Spleen (tissue), 11 donors: ENCODE measurements around the gene KLHL30. TPM values are rescaled to one million over a fixed set of nuclear protein-coding genes. Genes with fewer than 3 reads are reported as not detected.

Experiments
- DNase-seq: peaks from one replicate; pipeline ENCODE4 v3.0.0-alpha.2; 2020
- H3K27ac ChIP-seq, 8 donors: fragments of 200-600 bp; sonication (generic) in 7 of 8; 1 replicate in 4 of 8; 2 replicates in 4 of 8; pipeline versions ENCODE4 v1.5.0 to v1.8.0; 2016 to 2021; ENCODE audit warnings: inconsistent platforms in 4 of 8, mild to moderate bottlenecking in 4 of 8, moderate library complexity in 1 of 8
- H3K27me3 ChIP-seq, 7 donors: fragments of 200-600 bp; sonication (generic) in 6 of 7; replicated peaks in 1 of 7; 1 replicate in 4 of 7; 2 replicates in 3 of 7; pipeline versions ENCODE4 v1.5.0 to v1.8.0; 2016 to 2021; ENCODE audit warnings: inconsistent platforms in 3 of 7, mild to moderate bottlenecking in 1 of 7
- H3K36me3 ChIP-seq, 6 donors: fragments of 200-600 bp; sonication (generic) in 5 of 6; 1 replicate in 4 of 6; 2 replicates in 2 of 6; pipeline versions ENCODE4 v1.5.0 to v1.8.0; 2016 to 2021; ENCODE audit warnings: inconsistent platforms in 2 of 6
- H3K4me1 ChIP-seq, 6 donors: fragments of 200-600 bp; sonication (generic) in 5 of 6; 1 replicate in 3 of 6; 2 replicates in 3 of 6; pipeline versions ENCODE4 v1.5.0 to v1.8.0; 2016 to 2021; ENCODE audit warnings: inconsistent platforms in 3 of 6
- H3K4me3 ChIP-seq, 8 donors: fragments of 200-600 bp; sonication (generic) in 7 of 8; 1 replicate in 4 of 8; 2 replicates in 4 of 8; pipeline versions ENCODE4 v1.5.0 to v1.8.0; 2016 to 2021; ENCODE audit warnings: inconsistent platforms in 4 of 8, mild to moderate bottlenecking in 4 of 8, moderate library complexity in 2 of 8
- H3K9me3 ChIP-seq, 8 donors: fragments of 200-600 bp; sonication (generic) in 7 of 8; 1 replicate in 4 of 8; 2 replicates in 4 of 8; pipeline versions ENCODE4 v1.5.0 to v1.8.0; 2016 to 2021; ENCODE audit warnings: inconsistent platforms in 4 of 8
- POLR2A ChIP-seq, 3 donors: fragments of 450-650 bp; IDR thresholded peaks; one replicate each; pipeline ENCODE4 v1.5.1; 2017; ENCODE audit warnings: antibody characterized with exemption in 3 of 3, mild to moderate bottlenecking in 1 of 3
- POLR2AphosphoS5 ChIP-seq, 3 donors: sonication (generic); formaldehyde crosslinking; IDR thresholded peaks; one replicate each; pipeline ENCODE4 v1.5.1; 2017; ENCODE audit warnings: antibody characterized with exemption in 3 of 3
- WGBS, 5 donors: extraction: QIAGEN DNeasy Blood & Tissue Kit in 3 of 5; methylation state at CpG; one replicate each; pipeline versions ENCODE4 v1.1.5 to v1.1.7; 2013 to 2018; 5-methylcytosine and 5-hydroxymethylcytosine counted together
- intact Hi-C: fragments of 100-400 bp; cut with DNase I; formaldehyde crosslinking; loops from one replicate; pipeline ENCODE4 v1.15.0; 2023; ENCODE audit warnings: low total_unique reads
- polyA plus RNA-seq, 3 donors: library from polyadenylated mRNA; stranded (reverse); fragments of 200-250 nt; gene quantifications; one replicate each; pipeline ENCODE4 v1.2.1, GENCODE V29; 2013
- total RNA-seq, 7 donors: library from RNA; depleted of rRNA in 3 of 7; stranded (reverse); fragments of >200 nt in 3 of 7; fragmentation: NEBNext Ultra II Directional in 4 of 7; extraction: Animal tissue kit (Norgen Biotek cat#: 25700) in 4 of 7; gene quantifications; one replicate each; pipeline versions ENCODE4 v1.1.0 to v1.2.1, GENCODE V29; 2016 to 2021
- TF ChIP-seq, protein P1 (sequence below), 11 experiments: fragments of 200-600 bp in 7 of 11; fragments of 450-650 bp in 4 of 11; sonication (generic) in 4 of 11; IDR thresholded peaks in 8 of 11; conservative IDR thresholded peaks in 3 of 11; 1 replicate in 7 of 11; 2 replicates in 4 of 11; pipeline versions ENCODE4 v1.4.0 to v1.8.0; 2016 to 2021; ENCODE audit warnings: antibody characterized with exemption in 11 of 11, inconsistent platforms in 4 of 11, mild to moderate bottlenecking in 1 of 11
- donor health status: healthy with polysubstance abuse.
- donor health status: DM: no; HTN: no; CAD: no; lungs with moderate emphysema.
- donor health status: DM: no; HTN: no; CAD: no.
- donor health status: Bipolar disorder and iron deficiency.
- donor health status: healthy.
- donor health status: DM: no; HTN: no; CAD: no.
- donor health status: DM: yes; HTN: yes; CAD: no.

KLHL30 gene
- total and polyA plus RNA-seq, 10 donors = 0.09 to 0.85 (median 0.23) TPM; not detected in 2

DNA sequence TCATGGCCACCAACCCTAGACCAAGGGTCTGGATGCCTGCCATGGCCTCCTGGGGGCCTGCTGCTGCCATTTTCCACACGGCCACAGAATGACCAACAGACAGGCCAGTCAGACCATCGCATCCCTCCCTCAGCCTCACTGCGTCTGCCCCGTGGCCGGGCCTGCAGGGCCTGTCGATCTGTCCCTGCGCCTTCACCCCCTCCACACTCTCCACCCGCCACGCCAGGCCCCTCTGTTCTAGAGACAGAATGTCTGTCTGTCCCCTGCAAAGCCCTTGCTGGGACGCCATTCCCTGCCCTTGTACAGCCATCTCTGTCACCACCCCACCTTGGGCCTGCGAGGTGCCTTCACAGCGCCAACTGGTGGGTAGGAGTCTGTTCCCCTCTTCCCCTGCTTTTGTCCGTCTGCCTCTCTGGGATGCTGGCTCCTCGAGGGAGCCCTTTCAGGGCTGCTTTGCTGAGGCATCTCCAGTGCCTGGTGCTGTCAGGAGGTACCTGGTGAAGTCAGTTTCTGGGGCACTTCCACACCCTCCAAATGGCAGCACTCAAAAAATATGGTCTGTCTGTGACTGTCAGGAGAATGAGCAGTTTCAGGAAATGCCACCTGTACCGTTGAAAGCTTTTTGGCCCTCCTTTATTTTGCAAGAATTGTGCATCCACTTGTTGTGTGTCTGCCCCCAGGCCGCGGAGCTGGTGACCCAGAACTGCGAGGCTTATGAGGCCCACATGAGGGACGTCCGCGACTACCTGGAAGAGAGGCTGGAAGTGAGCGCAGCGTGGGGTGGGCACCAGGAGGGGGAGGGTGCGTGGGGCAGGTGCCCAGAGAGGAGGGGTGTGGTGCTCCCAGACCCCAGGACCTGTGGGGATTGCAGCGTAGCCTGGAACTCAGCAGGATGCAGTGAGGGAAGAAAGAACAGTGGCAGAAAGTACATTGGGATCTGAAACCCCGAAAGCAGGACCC, 45.0 kb upstream of the KLHL30 start:
- peaks cover 0 to 20% (median 3%) of the 10 kb centered on the region in 6 donors for H3K36me3 ChIP-seq
- no peaks in the 10 kb centered on the region for H3K27me3 ChIP-seq
- TF ChIP-seq POLR2A (IDR thresholded peaks at IDR 0.05) (no peak), POLR2AphosphoS5 (IDR thresholded peaks at IDR 0.05) (no peak)
- TF ChIP-seq, protein P1, sequence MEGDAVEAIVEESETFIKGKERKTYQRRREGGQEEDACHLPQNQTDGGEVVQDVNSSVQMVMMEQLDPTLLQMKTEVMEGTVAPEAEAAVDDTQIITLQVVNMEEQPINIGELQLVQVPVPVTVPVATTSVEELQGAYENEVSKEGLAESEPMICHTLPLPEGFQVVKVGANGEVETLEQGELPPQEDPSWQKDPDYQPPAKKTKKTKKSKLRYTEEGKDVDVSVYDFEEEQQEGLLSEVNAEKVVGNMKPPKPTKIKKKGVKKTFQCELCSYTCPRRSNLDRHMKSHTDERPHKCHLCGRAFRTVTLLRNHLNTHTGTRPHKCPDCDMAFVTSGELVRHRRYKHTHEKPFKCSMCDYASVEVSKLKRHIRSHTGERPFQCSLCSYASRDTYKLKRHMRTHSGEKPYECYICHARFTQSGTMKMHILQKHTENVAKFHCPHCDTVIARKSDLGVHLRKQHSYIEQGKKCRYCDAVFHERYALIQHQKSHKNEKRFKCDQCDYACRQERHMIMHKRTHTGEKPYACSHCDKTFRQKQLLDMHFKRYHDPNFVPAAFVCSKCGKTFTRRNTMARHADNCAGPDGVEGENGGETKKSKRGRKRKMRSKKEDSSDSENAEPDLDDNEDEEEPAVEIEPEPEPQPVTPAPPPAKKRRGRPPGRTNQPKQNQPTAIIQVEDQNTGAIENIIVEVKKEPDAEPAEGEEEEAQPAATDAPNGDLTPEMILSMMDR (IDR thresholded peaks at IDR 0.05 in 8 of 11, conservative IDR thresholded peaks at IDR 0.05 in 3 of 11) = no peak
- no peak for DNase-seq
- peaks cover 0 to 3% (median 0%) of the 10 kb centered on the region in 6 donors for H3K4me1 ChIP-seq
- H3K27ac ChIP-seq = no peak overlapping the region
- no peak overlapping the region for H3K4me3 ChIP-seq
- intact Hi-C loops = no loop called here
- no peaks in the 10 kb centered on the region for H3K9me3 ChIP-seq
- WGBS, 5 donors = 89 to 91% (median 91%) methylated on average over 26 of the region's 26 CpGs

GRCh38 chr2:238094438-238095022, 43.9 kb upstream of the KLHL30 start:
- DNase-seq = no peak
- WGBS, 5 donors = 88 to 95% (median 92%) methylated on average over 13 to 17 of the region's 17 CpGs
- TF ChIP-seq, protein P1 (IDR thresholded peaks at IDR 0.05 in 8 of 11, conservative IDR thresholded peaks at IDR 0.05 in 3 of 11) = no peak
- TF ChIP-seq POLR2A (IDR thresholded peaks at IDR 0.05) (no peak), POLR2AphosphoS5 (IDR thresholded peaks at IDR 0.05) (peak in 1 of 3 donors; percentile 7)
- H3K9me3 ChIP-seq = no peaks in the 10 kb centered on the region
- no peaks in the 10 kb centered on the region for H3K27me3 ChIP-seq
- no peak overlapping the region for H3K4me3 ChIP-seq
- peaks cover 0 to 20% (median 3%) of the 10 kb centered on the region in 6 donors for H3K36me3 ChIP-seq
- no peak overlapping the region for H3K27ac ChIP-seq
- intact Hi-C loops = no loop called here
- peaks cover 4 to 14% (median 10%) of the 10 kb centered on the region in 6 donors for H3K4me1 ChIP-seq

GRCh38 chr2:238095143-238095542, 43.3 kb upstream of the KLHL30 start:
- Histone ChIP-seq H3K36me3 (peaks cover 0 to 20% (median 3%) of the 10 kb centered on the region in 6 donors), H3K4me1 (peaks cover 5 to 20% (median 16%) of the 10 kb centered on the region in 6 donors), H3K27me3 (no peaks in the 10 kb centered on the region), H3K4me3 (no peak overlapping the region), H3K27ac (no peak overlapping the region), H3K9me3 (no peaks in the 10 kb centered on the region)
- WGBS, 5 donors = 84 to 94% (median 88%) methylated on average over 7 of the region's 7 CpGs
- TF ChIP-seq POLR2A (IDR thresholded peaks at IDR 0.05) (no peak), POLR2AphosphoS5 (IDR thresholded peaks at IDR 0.05) (no peak)
- TF ChIP-seq, protein P1 (IDR thresholded peaks at IDR 0.05 in 8 of 11, conservative IDR thresholded peaks at IDR 0.05 in 3 of 11) = no peak
- intact Hi-C loops = no loop called here
- no peak for DNase-seq
